ENCODE measurements around the gene LTBP1. TPM values are rescaled to one million over a fixed set of nuclear protein-coding genes. Genes with fewer than 3 reads are reported as not detected.

Gene LTBP1
- total and polyA plus RNA-seq, 2 experiments from 2014 or later: 15.7 to 49.8 TPM

DNA sequence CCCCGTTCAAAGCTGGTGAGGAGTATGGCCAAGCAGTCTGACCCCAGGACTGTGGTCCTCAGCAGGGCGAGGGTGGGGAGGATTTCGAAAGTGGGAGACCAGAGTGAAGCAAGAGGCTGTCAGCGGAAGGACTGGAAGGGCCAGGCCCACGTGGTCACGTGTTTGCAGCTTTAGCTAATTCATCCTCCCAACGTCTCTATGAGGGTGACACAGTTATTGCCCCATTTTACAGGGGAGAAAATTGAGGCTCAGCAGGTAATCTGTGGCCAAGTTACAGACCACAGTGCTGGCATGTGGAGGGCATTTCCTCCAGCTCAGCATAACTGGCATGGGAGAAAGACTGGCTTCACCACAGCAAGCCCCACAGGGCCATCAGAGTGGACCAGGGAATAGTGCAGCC lies 45.4 kb upstream of the LTBP1 start:
- H3K4me3 Mint-ChIP-seq: no peak overlapping the region
- TF ChIP-seq STAT1 (IDR thresholded peaks at IDR 0.05; ENCODE audit: unreplicated experiment): no peak
- no peak for TF ChIP-seq ZNF114 (CRISPR knock-in tag; IDR thresholded peaks at IDR 0.05)
- TF ChIP-seq ZNF331 (CRISPR knock-in tag; IDR thresholded peaks at IDR 0.05; ENCODE audit: low read depth): no peak
- no peak for TF ChIP-seq JUNB (IDR thresholded peaks at IDR 0.05; ENCODE audit: unreplicated experiment)
- no peak for TF ChIP-seq CREB1 (CRISPR knock-in tag; IDR thresholded peaks at IDR 0.05; ENCODE audit: low read depth)
- TF ChIP-seq, protein P1, sequence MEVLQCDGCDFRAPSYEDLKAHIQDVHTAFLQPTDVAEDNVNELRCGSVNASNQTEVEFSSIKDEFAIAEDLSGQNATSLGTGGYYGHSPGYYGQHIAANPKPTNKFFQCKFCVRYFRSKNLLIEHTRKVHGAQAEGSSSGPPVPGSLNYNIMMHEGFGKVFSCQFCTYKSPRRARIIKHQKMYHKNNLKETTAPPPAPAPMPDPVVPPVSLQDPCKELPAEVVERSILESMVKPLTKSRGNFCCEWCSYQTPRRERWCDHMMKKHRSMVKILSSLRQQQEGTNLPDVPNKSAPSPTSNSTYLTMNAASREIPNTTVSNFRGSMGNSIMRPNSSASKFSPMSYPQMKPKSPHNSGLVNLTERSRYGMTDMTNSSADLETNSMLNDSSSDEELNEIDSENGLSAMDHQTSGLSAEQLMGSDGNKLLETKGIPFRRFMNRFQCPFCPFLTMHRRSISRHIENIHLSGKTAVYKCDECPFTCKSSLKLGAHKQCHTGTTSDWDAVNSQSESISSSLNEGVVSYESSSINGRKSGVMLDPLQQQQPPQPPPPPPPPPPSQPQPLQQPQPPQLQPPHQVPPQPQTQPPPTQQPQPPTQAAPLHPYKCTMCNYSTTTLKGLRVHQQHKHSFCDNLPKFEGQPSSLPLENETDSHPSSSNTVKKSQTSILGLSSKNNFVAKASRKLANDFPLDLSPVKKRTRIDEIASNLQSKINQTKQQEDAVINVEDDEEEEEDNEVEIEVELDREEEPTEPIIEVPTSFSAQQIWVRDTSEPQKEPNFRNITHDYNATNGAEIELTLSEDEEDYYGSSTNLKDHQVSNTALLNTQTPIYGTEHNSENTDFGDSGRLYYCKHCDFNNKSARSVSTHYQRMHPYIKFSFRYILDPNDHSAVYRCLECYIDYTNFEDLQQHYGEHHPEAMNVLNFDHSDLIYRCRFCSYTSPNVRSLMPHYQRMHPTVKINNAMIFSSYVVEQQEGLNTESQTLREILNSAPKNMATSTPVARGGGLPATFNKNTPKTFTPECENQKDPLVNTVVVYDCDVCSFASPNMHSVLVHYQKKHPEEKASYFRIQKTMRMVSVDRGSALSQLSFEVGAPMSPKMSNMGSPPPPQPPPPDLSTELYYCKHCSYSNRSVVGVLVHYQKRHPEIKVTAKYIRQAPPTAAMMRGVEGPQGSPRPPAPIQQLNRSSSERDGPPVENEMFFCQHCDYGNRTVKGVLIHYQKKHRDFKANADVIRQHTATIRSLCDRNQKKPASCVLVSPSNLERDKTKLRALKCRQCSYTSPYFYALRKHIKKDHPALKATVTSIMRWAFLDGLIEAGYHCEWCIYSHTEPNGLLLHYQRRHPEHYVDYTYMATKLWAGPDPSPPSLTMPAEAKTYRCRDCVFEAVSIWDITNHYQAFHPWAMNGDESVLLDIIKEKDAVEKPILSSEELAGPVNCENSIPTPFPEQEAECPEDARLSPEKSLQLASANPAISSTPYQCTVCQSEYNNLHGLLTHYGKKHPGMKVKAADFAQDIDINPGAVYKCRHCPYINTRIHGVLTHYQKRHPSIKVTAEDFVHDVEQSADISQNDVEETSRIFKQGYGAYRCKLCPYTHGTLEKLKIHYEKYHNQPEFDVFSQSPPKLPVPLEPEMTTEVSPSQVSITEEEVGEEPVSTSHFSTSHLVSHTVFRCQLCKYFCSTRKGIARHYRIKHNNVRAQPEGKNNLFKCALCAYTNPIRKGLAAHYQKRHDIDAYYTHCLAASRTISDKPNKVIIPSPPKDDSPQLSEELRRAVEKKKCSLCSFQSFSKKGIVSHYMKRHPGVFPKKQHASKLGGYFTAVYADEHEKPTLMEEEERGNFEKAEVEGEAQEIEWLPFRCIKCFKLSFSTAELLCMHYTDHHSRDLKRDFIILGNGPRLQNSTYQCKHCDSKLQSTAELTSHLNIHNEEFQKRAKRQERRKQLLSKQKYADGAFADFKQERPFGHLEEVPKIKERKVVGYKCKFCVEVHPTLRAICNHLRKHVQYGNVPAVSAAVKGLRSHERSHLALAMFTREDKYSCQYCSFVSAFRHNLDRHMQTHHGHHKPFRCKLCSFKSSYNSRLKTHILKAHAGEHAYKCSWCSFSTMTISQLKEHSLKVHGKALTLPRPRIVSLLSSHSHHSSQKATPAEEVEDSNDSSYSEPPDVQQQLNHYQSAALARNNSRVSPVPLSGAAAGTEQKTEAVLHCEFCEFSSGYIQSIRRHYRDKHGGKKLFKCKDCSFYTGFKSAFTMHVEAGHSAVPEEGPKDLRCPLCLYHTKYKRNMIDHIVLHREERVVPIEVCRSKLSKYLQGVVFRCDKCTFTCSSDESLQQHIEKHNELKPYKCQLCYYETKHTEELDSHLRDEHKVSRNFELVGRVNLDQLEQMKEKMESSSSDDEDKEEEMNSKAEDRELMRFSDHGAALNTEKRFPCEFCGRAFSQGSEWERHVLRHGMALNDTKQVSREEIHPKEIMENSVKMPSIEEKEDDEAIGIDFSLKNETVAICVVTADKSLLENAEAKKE (CRISPR knock-in tag; IDR thresholded peaks at IDR 0.05): no peak
- no peak for TF ChIP-seq NANOG (IDR thresholded peaks at IDR 0.05; ENCODE audit: borderline replicate concordance)
- TF ChIP-seq EZH2phosphoT487 (IDR thresholded peaks at IDR 0.05; ENCODE audit: unreplicated experiment): no peak
- H3K4me3 ChIP-seq: no peak overlapping the region
- H2AFZ ChIP-seq: no peak overlapping the region; the same call in 1 of the 2 replicates
- H3K9me3 Mint-ChIP-seq: no peaks in the 10 kb centered on the region; the same call in 1 of the 3 replicates
- DNase-seq (ENCODE audit: low spot score): no peak
- H3K36me3 ChIP-seq (ENCODE audit: insufficient read depth): no peaks in the 10 kb centered on the region
- no peak for ATAC-seq
- H3K4me2 ChIP-seq: no peak overlapping the region
- H3F3A ChIP-seq (replicated peaks; ENCODE audit: low read depth): no peaks in the 10 kb centered on the region
- H3K9me2 ChIP-seq (ENCODE audit: insufficient read depth): peaks cover 3% of the 10 kb centered on the region; the same call in 1 of the 2 replicates
- no peaks in the 10 kb centered on the region for H4K20me1 ChIP-seq (replicated peaks; ENCODE audit: insufficient read depth)
- H3K27me3 ChIP-seq (ENCODE audit: insufficient read depth): no peaks in the 10 kb centered on the region
- 0 out of 2 replicates have a peak, but pooled peaks cover 3% of the 10 kb centered on the region for H3K4me1 ChIP-seq (ENCODE audit: insufficient read depth)
- no peaks in the 10 kb centered on the region for H3K36me3 Mint-ChIP-seq (ENCODE audit: low read depth)
- H3K79me2 ChIP-seq (replicated peaks; ENCODE audit: insufficient read depth): no peaks in the 10 kb centered on the region
- H3K27ac ChIP-seq (ENCODE audit: low read depth): no peak overlapping the region
- no peaks in the 10 kb centered on the region for H3K27me3 Mint-ChIP-seq (ENCODE audit: insufficient read depth, low read depth, poor library complexity)
- no peak overlapping the region for H3K27ac Mint-ChIP-seq
- no peaks in the 10 kb centered on the region; the same call in 2 of the 3 replicates for H3K4me1 Mint-ChIP-seq

All from GM23338 (cell line).